Measurements from ENCODE around the gene EDAR. TPM values are rescaled to one million over a fixed set of nuclear protein-coding genes. Genes with fewer than 3 reads are reported as not detected.
A peak's percentile ranks its signal among the peaks of the same experiment; 100 is the strongest.

Gene EDAR
- total RNA-seq, 1 donor from 2014 or later = 2.0 TPM

DNA sequence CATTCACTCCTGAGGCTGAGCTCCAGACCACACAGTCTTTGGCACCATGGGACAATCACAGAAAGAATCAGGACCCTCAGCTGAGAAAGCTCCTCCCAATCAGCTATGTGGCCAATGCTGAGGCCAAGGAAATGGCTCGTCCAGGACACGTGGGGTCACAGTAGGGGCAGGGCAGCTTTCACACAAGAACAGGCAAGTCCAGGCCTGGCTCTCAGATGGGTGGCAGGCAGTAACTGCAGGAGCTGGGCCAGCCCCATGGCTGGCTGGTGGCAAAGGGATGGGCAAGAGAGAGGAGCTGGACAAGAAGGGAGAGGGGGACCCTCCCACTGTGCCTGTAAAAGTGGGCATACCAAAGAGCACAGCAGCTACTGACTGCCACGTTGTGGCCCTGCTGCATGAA lies 12.2 kb upstream of the EDAR start:
- no peak for DNase-seq (ENCODE audit: low spot score)

- DNase-seq (ENCODE audit: low spot score) = no peak
Measured at GRCh38 chr2:109000738-109001137, 11.7 kb upstream of the EDAR start.

GRCh38 chr2:108998911-108999310 lies 9.9 kb upstream of the EDAR start:
- DNase-seq (ENCODE audit: low spot score) = no peak

GRCh38 chr2:108994178-108994577 lies 5.2 kb upstream of the EDAR start:
- DNase-seq (ENCODE audit: low spot score) = no peak

GRCh38 chr2:108993095-108993937 lies 4.3 kb upstream of the EDAR start:
- DNase-seq (ENCODE audit: low spot score) = no peak

- DNase-seq (ENCODE audit: low spot score) = no peak
Measured at GRCh38 chr2:108988076-108988795, 784 bp downstream of the EDAR start.

GRCh38 chr2:108986916-108987510 lies 2.0 kb downstream of the EDAR start:
- DNase-seq (ENCODE audit: low spot score) = no peak

- DNase-seq (ENCODE audit: low spot score) = no peak
Measured at GRCh38 chr2:108983610-108984009, 5.4 kb downstream of the EDAR start.

DNA sequence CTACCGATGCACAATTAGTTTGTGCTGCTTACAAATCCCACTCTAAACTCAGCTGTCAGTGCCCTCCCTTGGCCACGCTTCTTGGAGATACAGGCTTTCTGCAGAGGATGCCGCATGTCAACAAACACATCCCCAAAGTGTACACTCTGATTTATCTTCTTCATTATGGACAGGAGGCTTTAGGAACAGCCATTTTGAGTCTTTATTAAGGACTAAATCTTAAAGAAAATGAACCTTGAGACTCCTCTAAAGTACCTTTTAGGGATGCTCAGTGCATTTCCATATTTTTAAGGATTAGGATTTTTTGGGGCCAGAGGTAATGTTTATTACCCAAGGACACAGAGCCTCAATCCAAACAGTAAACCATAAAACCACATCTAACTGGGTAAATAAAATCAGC lies 6.0 kb downstream of the EDAR start:
- DNase-seq (ENCODE audit: low spot score) = no peak

- peak; percentile 34 for DNase-seq (ENCODE audit: low spot score)
Measured at GRCh38 chr2:108982259-108982679, 6.8 kb downstream of the EDAR start.

DNA sequence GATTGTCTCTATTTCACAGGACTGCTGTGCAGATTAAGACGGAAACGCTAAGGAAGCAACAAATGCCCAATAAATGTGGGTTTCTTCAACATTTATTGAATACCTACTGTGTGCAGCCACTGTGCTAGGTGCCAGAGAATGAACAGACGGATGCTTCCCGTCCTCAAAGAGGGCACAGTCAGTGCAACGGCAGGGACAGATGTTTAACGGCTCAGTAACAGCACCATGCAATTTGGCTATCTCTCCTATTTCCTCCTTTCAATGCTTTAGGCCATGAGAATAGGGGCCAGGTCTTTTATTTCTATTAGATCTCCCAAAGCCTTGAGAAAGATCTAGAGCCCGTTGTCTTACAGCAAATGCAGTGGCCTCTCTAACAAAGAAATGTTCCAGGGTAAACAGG lies 7.2 kb downstream of the EDAR start:
- no peak for DNase-seq (ENCODE audit: low spot score)

DNA sequence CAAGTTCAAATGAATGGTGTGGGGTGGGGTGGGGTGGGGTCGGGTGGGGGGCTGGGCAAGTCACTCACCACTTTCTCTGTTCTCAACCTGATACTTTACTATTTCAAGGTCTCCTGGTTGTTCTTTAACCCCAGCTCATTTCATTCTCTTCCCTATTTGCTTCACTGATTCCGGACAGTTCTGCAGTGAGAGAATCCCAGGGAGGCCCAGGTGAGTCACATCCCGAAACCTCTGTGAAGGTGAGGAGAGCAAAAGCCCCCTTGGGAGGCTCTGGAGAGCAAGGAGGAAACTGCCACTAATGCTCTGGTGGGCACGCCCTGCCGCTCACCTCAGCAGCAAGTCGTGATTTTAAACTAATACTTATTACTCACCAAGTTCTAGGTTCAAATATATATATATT lies 8.9 kb downstream of the EDAR start:
- DNase-seq (ENCODE audit: low spot score) = no peak

DNA sequence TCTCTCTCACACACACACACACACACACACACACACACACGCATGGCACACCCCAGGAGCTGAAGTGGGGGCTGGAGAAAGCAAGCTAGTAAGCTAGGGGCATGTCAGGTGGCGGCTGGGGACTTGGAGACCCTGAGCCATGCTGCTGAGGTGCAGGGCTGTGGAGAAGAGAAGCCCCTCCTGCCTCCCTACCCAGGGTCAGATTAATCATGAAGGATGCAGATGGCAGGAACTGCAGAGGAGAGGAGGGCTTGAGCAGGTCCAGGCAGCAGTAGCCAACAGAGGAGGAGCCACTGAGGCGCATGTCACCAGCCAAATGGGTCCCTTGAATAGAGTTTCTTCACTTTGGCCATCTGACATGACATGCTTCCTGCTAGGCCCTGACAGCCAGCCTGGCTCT lies 9.6 kb downstream of the EDAR start:
- DNase-seq (ENCODE audit: low spot score) = no peak

- DNase-seq (ENCODE audit: low spot score) = no peak
Measured at GRCh38 chr2:108978709-108979111, 10.3 kb downstream of the EDAR start.

GRCh38 chr2:108975613-108976435 lies 13.2 kb downstream of the EDAR start:
- DNase-seq (ENCODE audit: low spot score) = no peak

- no peak for DNase-seq (ENCODE audit: low spot score)
Measured at GRCh38 chr2:108974674-108975073, 14.3 kb downstream of the EDAR start.

DNA sequence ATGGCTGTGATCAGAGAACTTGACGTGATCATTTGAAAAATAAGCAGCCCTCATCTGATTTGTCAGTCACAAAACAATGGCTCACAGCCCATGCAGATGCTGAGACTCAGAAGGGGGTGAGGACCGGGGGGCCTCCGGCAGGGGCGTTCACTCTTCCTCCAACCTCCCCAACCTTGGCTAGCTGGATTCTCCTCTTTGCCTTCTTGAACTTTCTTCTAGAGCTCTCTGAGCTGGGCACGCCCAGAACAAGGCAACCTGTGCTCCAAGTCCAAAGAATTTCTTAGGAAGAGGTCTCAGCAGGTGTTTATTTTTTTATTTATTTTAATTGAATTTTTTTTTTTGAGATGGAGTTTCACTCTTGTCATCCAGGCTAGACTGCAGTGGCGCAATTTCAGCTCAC lies 16.4 kb downstream of the EDAR start:
- no peak for DNase-seq (ENCODE audit: low spot score)

- DNase-seq (ENCODE audit: low spot score) = peak; percentile 46
Measured at GRCh38 chr2:108971661-108972566, 17.1 kb downstream of the EDAR start.

- no peak for DNase-seq (ENCODE audit: low spot score)
Measured at GRCh38 chr2:108970369-108970768, 18.7 kb downstream of the EDAR start.

GRCh38 chr2:108969856-108970255 lies 19.2 kb downstream of the EDAR start:
- DNase-seq (ENCODE audit: low spot score) = no peak

DNA sequence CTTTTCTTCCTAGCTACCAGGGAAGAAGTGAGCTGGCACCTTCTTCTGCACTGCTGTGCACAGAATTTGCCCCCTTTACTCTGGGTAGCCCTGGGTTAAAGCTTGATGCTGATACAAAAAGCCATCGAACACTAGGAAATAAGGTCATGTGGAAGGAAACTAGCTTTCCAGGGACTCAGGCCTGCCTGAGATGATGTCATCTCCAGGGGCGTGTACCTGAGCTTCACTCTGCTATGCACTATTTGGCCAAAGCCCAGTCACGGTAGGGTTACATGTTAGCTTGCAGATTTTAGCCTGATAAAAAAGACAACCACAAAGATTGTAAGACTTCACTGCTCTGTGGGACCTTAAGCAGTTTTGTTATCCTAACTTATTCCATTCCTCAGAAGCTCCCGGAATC lies 20.4 kb downstream of the EDAR start:
- DNase-seq (ENCODE audit: low spot score) = peak; percentile 60
